C4-2B (cell line): Measurements from ENCODE around the gene KCNMA1.

Source experiments
- ZFX ChIP-seq: fragments of 450-650 bp; IDR thresholded peaks from 2 replicates; pipeline ENCODE4 v1.6.1; 2017
- TF ChIP-seq, protein P1 (sequence below): fragments of 450-650 bp; conservative IDR thresholded peaks from 2 replicates; pipeline ENCODE4 v1.5.1; 2017; ENCODE audit warnings: mild to moderate bottlenecking

DNA sequence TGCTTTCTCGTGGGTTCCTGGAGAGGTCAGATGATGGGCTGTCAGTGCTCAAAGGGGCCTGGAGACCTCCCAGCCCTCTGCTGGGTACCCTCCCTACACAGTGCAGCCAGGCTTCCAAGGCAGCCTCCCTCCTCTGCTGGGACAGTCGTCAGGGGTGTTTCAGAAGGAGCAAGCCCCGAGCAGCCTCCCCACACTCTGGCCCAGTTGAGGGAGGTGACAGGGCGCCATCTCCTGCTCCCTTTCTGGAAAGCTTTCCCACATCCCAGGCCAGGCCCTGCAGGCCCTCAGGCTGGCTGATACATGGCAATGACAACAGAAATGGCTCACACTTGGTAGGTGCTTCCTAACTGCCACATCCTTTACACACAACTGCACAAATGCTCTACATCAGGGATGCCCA lies 32.1 kb downstream of the KCNMA1 start:
- TF ChIP-seq, protein P1, sequence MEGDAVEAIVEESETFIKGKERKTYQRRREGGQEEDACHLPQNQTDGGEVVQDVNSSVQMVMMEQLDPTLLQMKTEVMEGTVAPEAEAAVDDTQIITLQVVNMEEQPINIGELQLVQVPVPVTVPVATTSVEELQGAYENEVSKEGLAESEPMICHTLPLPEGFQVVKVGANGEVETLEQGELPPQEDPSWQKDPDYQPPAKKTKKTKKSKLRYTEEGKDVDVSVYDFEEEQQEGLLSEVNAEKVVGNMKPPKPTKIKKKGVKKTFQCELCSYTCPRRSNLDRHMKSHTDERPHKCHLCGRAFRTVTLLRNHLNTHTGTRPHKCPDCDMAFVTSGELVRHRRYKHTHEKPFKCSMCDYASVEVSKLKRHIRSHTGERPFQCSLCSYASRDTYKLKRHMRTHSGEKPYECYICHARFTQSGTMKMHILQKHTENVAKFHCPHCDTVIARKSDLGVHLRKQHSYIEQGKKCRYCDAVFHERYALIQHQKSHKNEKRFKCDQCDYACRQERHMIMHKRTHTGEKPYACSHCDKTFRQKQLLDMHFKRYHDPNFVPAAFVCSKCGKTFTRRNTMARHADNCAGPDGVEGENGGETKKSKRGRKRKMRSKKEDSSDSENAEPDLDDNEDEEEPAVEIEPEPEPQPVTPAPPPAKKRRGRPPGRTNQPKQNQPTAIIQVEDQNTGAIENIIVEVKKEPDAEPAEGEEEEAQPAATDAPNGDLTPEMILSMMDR = no peak
- no peak for TF ChIP-seq ZFX
